ENCODE data around the gene SCAF1. TPM values are rescaled to one million over a fixed set of nuclear protein-coding genes. Genes with fewer than 3 reads are reported as not detected.

SCAF1 gene
- total and polyA plus RNA-seq, 2 experiments from 2014 or later: 19.7 to 53.7 TPM

GRCh38 chr19:49690079-49690655, 48.2 kb downstream of the SCAF1 start:
- no peaks in the 10 kb centered on the region for H3K9me2 ChIP-seq (ENCODE audit: insufficient read depth)
- H3K79me2 ChIP-seq (replicated peaks; ENCODE audit: insufficient read depth): peaks cover 14% of the 10 kb centered on the region
- H3F3A ChIP-seq (replicated peaks; ENCODE audit: low read depth): peaks cover 52% of the 10 kb centered on the region
- peaks cover 29% of the 10 kb centered on the region for H3K4me1 ChIP-seq (ENCODE audit: insufficient read depth)
- TF ChIP-seq, protein P1, sequence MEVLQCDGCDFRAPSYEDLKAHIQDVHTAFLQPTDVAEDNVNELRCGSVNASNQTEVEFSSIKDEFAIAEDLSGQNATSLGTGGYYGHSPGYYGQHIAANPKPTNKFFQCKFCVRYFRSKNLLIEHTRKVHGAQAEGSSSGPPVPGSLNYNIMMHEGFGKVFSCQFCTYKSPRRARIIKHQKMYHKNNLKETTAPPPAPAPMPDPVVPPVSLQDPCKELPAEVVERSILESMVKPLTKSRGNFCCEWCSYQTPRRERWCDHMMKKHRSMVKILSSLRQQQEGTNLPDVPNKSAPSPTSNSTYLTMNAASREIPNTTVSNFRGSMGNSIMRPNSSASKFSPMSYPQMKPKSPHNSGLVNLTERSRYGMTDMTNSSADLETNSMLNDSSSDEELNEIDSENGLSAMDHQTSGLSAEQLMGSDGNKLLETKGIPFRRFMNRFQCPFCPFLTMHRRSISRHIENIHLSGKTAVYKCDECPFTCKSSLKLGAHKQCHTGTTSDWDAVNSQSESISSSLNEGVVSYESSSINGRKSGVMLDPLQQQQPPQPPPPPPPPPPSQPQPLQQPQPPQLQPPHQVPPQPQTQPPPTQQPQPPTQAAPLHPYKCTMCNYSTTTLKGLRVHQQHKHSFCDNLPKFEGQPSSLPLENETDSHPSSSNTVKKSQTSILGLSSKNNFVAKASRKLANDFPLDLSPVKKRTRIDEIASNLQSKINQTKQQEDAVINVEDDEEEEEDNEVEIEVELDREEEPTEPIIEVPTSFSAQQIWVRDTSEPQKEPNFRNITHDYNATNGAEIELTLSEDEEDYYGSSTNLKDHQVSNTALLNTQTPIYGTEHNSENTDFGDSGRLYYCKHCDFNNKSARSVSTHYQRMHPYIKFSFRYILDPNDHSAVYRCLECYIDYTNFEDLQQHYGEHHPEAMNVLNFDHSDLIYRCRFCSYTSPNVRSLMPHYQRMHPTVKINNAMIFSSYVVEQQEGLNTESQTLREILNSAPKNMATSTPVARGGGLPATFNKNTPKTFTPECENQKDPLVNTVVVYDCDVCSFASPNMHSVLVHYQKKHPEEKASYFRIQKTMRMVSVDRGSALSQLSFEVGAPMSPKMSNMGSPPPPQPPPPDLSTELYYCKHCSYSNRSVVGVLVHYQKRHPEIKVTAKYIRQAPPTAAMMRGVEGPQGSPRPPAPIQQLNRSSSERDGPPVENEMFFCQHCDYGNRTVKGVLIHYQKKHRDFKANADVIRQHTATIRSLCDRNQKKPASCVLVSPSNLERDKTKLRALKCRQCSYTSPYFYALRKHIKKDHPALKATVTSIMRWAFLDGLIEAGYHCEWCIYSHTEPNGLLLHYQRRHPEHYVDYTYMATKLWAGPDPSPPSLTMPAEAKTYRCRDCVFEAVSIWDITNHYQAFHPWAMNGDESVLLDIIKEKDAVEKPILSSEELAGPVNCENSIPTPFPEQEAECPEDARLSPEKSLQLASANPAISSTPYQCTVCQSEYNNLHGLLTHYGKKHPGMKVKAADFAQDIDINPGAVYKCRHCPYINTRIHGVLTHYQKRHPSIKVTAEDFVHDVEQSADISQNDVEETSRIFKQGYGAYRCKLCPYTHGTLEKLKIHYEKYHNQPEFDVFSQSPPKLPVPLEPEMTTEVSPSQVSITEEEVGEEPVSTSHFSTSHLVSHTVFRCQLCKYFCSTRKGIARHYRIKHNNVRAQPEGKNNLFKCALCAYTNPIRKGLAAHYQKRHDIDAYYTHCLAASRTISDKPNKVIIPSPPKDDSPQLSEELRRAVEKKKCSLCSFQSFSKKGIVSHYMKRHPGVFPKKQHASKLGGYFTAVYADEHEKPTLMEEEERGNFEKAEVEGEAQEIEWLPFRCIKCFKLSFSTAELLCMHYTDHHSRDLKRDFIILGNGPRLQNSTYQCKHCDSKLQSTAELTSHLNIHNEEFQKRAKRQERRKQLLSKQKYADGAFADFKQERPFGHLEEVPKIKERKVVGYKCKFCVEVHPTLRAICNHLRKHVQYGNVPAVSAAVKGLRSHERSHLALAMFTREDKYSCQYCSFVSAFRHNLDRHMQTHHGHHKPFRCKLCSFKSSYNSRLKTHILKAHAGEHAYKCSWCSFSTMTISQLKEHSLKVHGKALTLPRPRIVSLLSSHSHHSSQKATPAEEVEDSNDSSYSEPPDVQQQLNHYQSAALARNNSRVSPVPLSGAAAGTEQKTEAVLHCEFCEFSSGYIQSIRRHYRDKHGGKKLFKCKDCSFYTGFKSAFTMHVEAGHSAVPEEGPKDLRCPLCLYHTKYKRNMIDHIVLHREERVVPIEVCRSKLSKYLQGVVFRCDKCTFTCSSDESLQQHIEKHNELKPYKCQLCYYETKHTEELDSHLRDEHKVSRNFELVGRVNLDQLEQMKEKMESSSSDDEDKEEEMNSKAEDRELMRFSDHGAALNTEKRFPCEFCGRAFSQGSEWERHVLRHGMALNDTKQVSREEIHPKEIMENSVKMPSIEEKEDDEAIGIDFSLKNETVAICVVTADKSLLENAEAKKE (CRISPR knock-in tag; IDR thresholded peaks at IDR 0.05): no peak
- no peak for TF ChIP-seq NANOG (IDR thresholded peaks at IDR 0.05; ENCODE audit: borderline replicate concordance)
- TF ChIP-seq, protein P2, sequence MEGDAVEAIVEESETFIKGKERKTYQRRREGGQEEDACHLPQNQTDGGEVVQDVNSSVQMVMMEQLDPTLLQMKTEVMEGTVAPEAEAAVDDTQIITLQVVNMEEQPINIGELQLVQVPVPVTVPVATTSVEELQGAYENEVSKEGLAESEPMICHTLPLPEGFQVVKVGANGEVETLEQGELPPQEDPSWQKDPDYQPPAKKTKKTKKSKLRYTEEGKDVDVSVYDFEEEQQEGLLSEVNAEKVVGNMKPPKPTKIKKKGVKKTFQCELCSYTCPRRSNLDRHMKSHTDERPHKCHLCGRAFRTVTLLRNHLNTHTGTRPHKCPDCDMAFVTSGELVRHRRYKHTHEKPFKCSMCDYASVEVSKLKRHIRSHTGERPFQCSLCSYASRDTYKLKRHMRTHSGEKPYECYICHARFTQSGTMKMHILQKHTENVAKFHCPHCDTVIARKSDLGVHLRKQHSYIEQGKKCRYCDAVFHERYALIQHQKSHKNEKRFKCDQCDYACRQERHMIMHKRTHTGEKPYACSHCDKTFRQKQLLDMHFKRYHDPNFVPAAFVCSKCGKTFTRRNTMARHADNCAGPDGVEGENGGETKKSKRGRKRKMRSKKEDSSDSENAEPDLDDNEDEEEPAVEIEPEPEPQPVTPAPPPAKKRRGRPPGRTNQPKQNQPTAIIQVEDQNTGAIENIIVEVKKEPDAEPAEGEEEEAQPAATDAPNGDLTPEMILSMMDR (conservative IDR thresholded peaks at IDR 0.05; ENCODE audit: low read depth in 2 of 2): 0 out of 4 replicates have a peak, but pooled peaks of 1 of the 2 experiments have one; percentile 6
- ATAC-seq (peak; percentile 6), DNase-seq (ENCODE audit: low spot score) (peak; percentile 34)
- H2AFZ ChIP-seq: no peak overlapping the region; the same call in 1 of the 2 replicates
- H3K36me3 ChIP-seq (ENCODE audit: insufficient read depth): peaks cover 5% of the 10 kb centered on the region
- peaks cover 31% of the 10 kb centered on the region for H4K20me1 ChIP-seq (replicated peaks; ENCODE audit: insufficient read depth)
- peak overlapping the region; percentile 99 for H3K4me2 ChIP-seq
- Mint-ChIP-seq H3K36me3 (ENCODE audit: low read depth) (peaks cover 48% of the 10 kb centered on the region), H3K27ac (peak overlapping the region; percentile 95), H3K9me3 (peaks cover 8% of the 10 kb centered on the region), H3K4me1 (peaks cover 42% of the 10 kb centered on the region), H3K27me3 (ENCODE audit: insufficient read depth, low read depth, poor library complexity) (peaks cover 37% of the 10 kb centered on the region), H3K4me3 (peak overlapping the region; percentile 94)
- peak overlapping the region; percentile 97 for H3K4me3 ChIP-seq
- H3K27me3 ChIP-seq (ENCODE audit: insufficient read depth): no peaks in the 10 kb centered on the region
- peak overlapping the region; percentile 76; the same call in 1 of the 2 replicates for H3K27ac ChIP-seq (ENCODE audit: low read depth)

All from GM23338 (cell line).